HCT116 (cell line): Measurements from ENCODE around the gene DCAF5. TPM values are rescaled to one million over a fixed set of nuclear protein-coding genes. Genes with fewer than 3 reads are reported as not detected.

ENCODE experiments used
- ATAC-seq: fragments of 200-7000 bp; cut with Tn5 transposase; 2 replicates; pipeline ENCODE4 v1.9.1; 2020; ENCODE audit warnings: mild to moderate bottlenecking, moderate library complexity
- BruUV-seq: library from RNA; stranded (reverse); fragments of 400-500 nt; replicated peaks from 2 replicates; lab custom pipeline; 2021; lab: Mats Ljungman, UMichigan
- CTCF ChIA-PET: fragments of 300-600 bp; sonication (Branson Sonifier 250); formaldehyde crosslinking; loops from one replicate; lab custom pipeline; 2021; ENCODE audit warnings: antibody characterized with exemption; lab: Charles Lee
- POLR2A ChIA-PET: fragments of 300-600, 350-600 bp; sonication (Branson Sonifier 250); formaldehyde crosslinking; loops from one replicate; lab custom pipeline; 2021; ENCODE audit warnings: antibody characterized with exemption; lab: Charles Lee
- RAD21 ChIA-PET, 2 experiments: fragments of 300-600 bp; sonication (Branson Sonifier 250); formaldehyde crosslinking; loops; one replicate each; lab custom pipeline; 2023; ENCODE audit warnings: low total read pairs in 2 of 2; ENCODE audit not compliant: uncharacterized antibody in 2 of 2, unreplicated experiment in 2 of 2, low non-redundant PET in 1 of 2; lab: Charles Lee
- DNase-seq: peaks from one replicate; pipeline ENCODE4 v3.0.0-alpha.2; 2010; ENCODE audit warnings: low read depth, low spot score
- H2AFZ ChIP-seq: fragments of 200-600 bp; shearing (Covaris generic), sonication (generic); 2 replicates; pipeline ENCODE4 v1.6.1; 2017; ENCODE audit warnings: low read depth, mixed run types, mixed read lengths, antibody characterized with exemption, low read length; ENCODE audit not compliant: poor library complexity, severe bottlenecking
- H3K27ac ChIP-seq: 2 replicates; pipeline ENCODE4 v1.5.1; 2012; ENCODE audit warnings: low read depth, low read length
- H3K27me3 ChIP-seq: fragments of 200-600 bp; sonication (generic); 2 replicates; pipeline ENCODE4 v1.6.1; 2016; ENCODE audit warnings: mixed run types, low read length, mixed read lengths; ENCODE audit not compliant: insufficient read depth
- H3K36me3 ChIP-seq, 2 experiments: fragments of 200-500 bp in 1 of 2; fragments of 200-600 bp in 1 of 2; sonication (Bioruptor generic) in 1 of 2; sonication (generic) in 1 of 2; 2 replicates each; pipeline versions ENCODE4 v1.5.1 to v1.6.1; 2014 to 2016; ENCODE audit warnings: low read length in 2 of 2, inconsistent platforms in 1 of 2, mixed read lengths in 1 of 2, mixed run types in 1 of 2; ENCODE audit not compliant: insufficient read depth in 2 of 2, control insufficient read depth in 1 of 2
- H3K4me1 ChIP-seq, 2 experiments: fragments of 200-600 bp in 1 of 2; sonication (generic) in 1 of 2; 2 replicates each; pipeline versions ENCODE4 v1.5.1 to v1.6.1; 2012 to 2017; ENCODE audit warnings: low read length in 2 of 2, inconsistent platforms in 1 of 2, mild to moderate bottlenecking in 1 of 2, mixed read lengths in 1 of 2, mixed run types in 1 of 2, moderate library complexity in 1 of 2; ENCODE audit not compliant: insufficient read depth in 2 of 2, control insufficient read depth in 1 of 2
- H3K4me2 ChIP-seq: fragments of 200-600 bp; sonication (generic); 2 replicates; pipeline ENCODE4 v1.6.1; 2017; ENCODE audit warnings: mixed run types, low read length, mixed read lengths
- H3K4me3 ChIP-seq, 2 experiments: fragments of 200-600 bp in 1 of 2; sonication (generic) in 1 of 2; replicated peaks in 1 of 2; 2 replicates each; pipeline ENCODE4 v1.5.1; 2011 to 2016; ENCODE audit warnings: low read length in 2 of 2, control low read depth in 1 of 2, low read depth in 1 of 2, mild to moderate bottlenecking in 1 of 2, mixed read lengths in 1 of 2, mixed run types in 1 of 2
- H3K79me2 ChIP-seq: fragments of 200-600 bp; sonication (generic); 2 replicates; pipeline ENCODE4 v1.6.1; 2017; ENCODE audit warnings: mild to moderate bottlenecking, mixed run types, low read length, moderate library complexity, mixed read lengths; ENCODE audit not compliant: insufficient read depth
- H3K9ac ChIP-seq: fragments of 200-600 bp; sonication (generic); 2 replicates; pipeline ENCODE4 v1.6.1; 2016; ENCODE audit warnings: low read length, mixed read lengths
- H3K9me2 ChIP-seq: fragments of 200-600 bp; sonication (generic), shearing (Covaris generic); 2 replicates; pipeline ENCODE4 v1.6.1; 2017; ENCODE audit warnings: mixed run types, mild to moderate bottlenecking, moderate library complexity; ENCODE audit not compliant: insufficient read depth
- H3K9me3 ChIP-seq, 2 experiments: fragments of 200-500 bp in 1 of 2; fragments of 200-600 bp in 1 of 2; sonication (Bioruptor generic) in 1 of 2; sonication (generic) in 1 of 2; 2 replicates each; pipeline ENCODE4 v1.6.1; 2014 to 2017; ENCODE audit warnings: low read length in 2 of 2, mixed read lengths in 2 of 2, inconsistent platforms in 1 of 2, low read depth in 1 of 2, mild to moderate bottlenecking in 1 of 2, mixed run types in 1 of 2, moderate library complexity in 1 of 2; ENCODE audit not compliant: control insufficient read depth in 1 of 2, insufficient read depth in 1 of 2
- H4K20me1 ChIP-seq: fragments of 200-600 bp; sonication (generic), shearing (Covaris generic); 2 replicates; pipeline ENCODE4 v1.6.1; 2017; ENCODE audit warnings: mixed run types, mild to moderate bottlenecking, moderate library complexity; ENCODE audit not compliant: insufficient read depth
- CBX3 ChIP-seq: IDR thresholded peaks from 2 replicates; pipeline ENCODE4 v1.6.1; 2012; ENCODE audit warnings: low read depth
- CEBPB ChIP-seq: IDR thresholded peaks from 2 replicates; pipeline ENCODE4 v1.6.1; 2012; ENCODE audit warnings: low read depth
- EGR1 ChIP-seq: IDR thresholded peaks from 2 replicates; pipeline ENCODE4 v1.6.1; 2012; ENCODE audit warnings: low read depth
- EZH2 ChIP-seq: fragments of 200-600 bp; sonication (generic); IDR thresholded peaks from 2 replicates; pipeline ENCODE4 v1.6.1; 2017; ENCODE audit warnings: antibody characterized with exemption, mixed run types
- EZH2phosphoT487 ChIP-seq: fragments of 200-600 bp; IDR thresholded peaks from 2 replicates; pipeline ENCODE4 v1.6.1; 2018; ENCODE audit warnings: antibody characterized with exemption, borderline replicate concordance
- POLR2A ChIP-seq: IDR thresholded peaks from 2 replicates; pipeline ENCODE4 v1.7.0; 2011; ENCODE audit warnings: borderline replicate concordance; ENCODE audit not compliant: insufficient read depth, insufficient read length; ENCODE audit errors: extremely low read depth
- POLR2AphosphoS5 ChIP-seq: IDR thresholded peaks from 2 replicates; pipeline ENCODE4 v1.6.1; 2011; ENCODE audit warnings: mild to moderate bottlenecking, low read depth, low read length, moderate library complexity
- SRF ChIP-seq: IDR thresholded peaks from 2 replicates; pipeline ENCODE4 v1.6.1; 2012; ENCODE audit warnings: low read depth
- TCF7L2 ChIP-seq: IDR thresholded peaks from 2 replicates; pipeline ENCODE4 v1.7.0; 2011; ENCODE audit warnings: borderline replicate concordance, inconsistent platforms; ENCODE audit not compliant: insufficient read depth, insufficient read length; ENCODE audit errors: extremely low read depth
- ZFX ChIP-seq: fragments of 450-650 bp; IDR thresholded peaks from 2 replicates; pipeline ENCODE4 v1.6.1; 2017
- intact Hi-C: fragments of 100-400 bp; cut with micrococcal nuclease; formaldehyde crosslinking; loops from 2 replicates; pipeline ENCODE4 v1.10.0; 2022
- total RNA-seq: library from RNA; stranded (reverse); gene quantifications from one replicate; pipeline ENCODE4 v1.2.1, GENCODE V29; 2021; ENCODE audit not compliant: unreplicated experiment
- TF ChIP-seq, protein P1 (sequence below), 3 experiments: fragments of 200-600 bp in 1 of 3; sonication (generic) in 1 of 3; IDR thresholded peaks in 2 of 3; conservative IDR thresholded peaks in 1 of 3; 2 replicates each; pipeline ENCODE4 v1.5.1; 2012 to 2017; ENCODE audit warnings: low read depth in 2 of 3, low read length in 2 of 3, antibody characterized with exemption in 1 of 3, borderline replicate concordance in 1 of 3, control low read depth in 1 of 3, mild to moderate bottlenecking in 1 of 3, mixed read lengths in 1 of 3, mixed run types in 1 of 3, moderate library complexity in 1 of 3; ENCODE audit not compliant: insufficient read depth in 1 of 3
- TF ChIP-seq, protein P2 (sequence below): IDR thresholded peaks from 2 replicates; pipeline ENCODE4 v1.6.1; 2012; ENCODE audit warnings: low read depth

Gene DCAF5
- total RNA-seq, 1 experiment from 2014 or later: 27.1 TPM

DNA sequence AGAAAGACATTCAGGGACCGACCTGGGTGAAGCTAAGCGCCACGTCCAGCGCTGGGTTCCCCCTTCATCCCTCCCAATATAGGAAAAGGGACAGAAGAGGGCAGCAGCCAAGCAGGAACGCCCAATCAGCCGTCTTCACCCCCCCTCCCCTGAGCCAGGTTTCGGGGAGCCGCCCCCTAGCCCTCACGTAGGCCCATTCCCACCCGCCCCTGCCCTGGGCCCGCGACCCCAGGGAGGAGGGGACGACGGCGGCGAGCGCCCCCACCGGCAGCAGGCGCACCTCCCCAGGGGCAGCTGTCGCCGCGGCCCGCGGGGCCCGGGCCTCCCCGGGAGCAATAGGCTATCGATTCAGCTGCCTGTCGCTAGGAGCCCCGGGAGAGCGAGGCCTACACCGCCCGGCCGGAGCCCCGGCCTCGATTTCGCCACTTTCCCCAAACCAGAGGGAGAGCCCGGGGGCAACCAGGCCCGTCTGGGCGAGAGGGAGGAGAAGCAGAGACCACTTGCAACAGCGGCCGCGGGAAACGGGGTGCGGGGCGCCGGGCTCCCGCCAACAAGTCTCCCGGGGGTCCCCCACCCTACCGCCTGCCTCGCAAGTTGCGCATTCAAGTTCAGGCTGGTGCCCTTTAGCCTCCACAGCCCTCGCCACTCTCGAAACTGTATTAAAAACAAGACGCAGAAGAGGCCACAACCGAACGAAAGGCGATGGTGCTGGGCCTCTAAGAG, 1.3 kb downstream of the DCAF5 start (continued):
- TF ChIP-seq, protein P1, sequence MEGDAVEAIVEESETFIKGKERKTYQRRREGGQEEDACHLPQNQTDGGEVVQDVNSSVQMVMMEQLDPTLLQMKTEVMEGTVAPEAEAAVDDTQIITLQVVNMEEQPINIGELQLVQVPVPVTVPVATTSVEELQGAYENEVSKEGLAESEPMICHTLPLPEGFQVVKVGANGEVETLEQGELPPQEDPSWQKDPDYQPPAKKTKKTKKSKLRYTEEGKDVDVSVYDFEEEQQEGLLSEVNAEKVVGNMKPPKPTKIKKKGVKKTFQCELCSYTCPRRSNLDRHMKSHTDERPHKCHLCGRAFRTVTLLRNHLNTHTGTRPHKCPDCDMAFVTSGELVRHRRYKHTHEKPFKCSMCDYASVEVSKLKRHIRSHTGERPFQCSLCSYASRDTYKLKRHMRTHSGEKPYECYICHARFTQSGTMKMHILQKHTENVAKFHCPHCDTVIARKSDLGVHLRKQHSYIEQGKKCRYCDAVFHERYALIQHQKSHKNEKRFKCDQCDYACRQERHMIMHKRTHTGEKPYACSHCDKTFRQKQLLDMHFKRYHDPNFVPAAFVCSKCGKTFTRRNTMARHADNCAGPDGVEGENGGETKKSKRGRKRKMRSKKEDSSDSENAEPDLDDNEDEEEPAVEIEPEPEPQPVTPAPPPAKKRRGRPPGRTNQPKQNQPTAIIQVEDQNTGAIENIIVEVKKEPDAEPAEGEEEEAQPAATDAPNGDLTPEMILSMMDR (IDR thresholded peaks at IDR 0.05 in 2 of 3, conservative IDR thresholded peaks at IDR 0.05 in 1 of 3; ENCODE audit: borderline replicate concordance in 1 of 3, insufficient read depth in 1 of 3, low read depth in 2 of 3, low read length in 2 of 3): peak; percentile 27 to 47 (median 32); a peak in 4 of 6 replicates

DNA sequence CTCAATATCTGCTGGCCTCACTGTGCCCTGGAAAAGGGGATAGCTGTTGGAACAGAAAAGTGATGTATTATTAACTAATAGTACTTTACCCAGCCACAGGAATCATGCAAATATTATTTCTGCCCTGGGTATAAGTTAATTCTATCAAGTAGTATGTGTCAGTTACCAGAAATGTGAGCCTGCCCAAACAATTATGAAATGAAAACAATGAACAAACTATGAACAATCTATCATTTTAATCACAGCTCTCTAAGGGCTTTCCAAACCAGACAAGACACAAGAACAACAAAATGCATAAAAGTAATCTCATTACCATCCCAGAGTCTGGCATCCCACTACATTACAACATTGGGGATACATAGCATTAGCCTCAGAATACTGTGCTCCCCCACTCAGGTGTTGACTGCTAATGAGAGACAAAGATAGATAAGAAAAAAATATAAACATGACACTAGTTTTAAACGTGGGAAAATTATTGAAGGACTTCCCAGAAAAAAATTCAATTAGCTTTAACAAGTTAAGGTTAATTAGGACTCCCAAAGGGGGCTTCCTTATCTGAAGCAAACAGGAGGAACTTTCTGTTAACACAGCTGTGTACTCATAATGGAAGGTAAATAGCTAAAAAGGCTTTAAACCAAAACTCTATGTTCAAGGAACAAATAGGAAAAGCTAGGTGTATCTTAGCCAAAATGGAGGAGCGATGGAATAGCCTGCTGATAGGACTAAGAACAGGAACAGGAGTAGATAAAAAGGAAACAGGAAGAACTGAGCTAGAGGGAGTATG, 3.3 kb downstream of the DCAF5 start:
- H3K9ac ChIP-seq: no peak overlapping the region

More for the DNA sequence above, 3.3 kb downstream of the DCAF5 start:
- ChIA-PET RAD21 (no interaction called here), CTCF (interaction anchor here (1.2 to 2.9 kb wide), 2 partner anchors 15 to 20 kb away, joined by 3 to 18 read pairs; no protein-coding TSS in a partner anchor), POLR2A (no interaction called here)
- Histone ChIP-seq H3K4me3 (no peak overlapping the region), H3K9me3 (no peaks in the 10 kb centered on the region), H3K79me2 (peaks cover 55% of the 10 kb centered on the region), H2AFZ (no peak overlapping the region), H3K27me3 (no peaks in the 10 kb centered on the region), H3K27ac (no peak overlapping the region), H4K20me1 (no peaks in the 10 kb centered on the region), H3K9me2 (no peaks in the 10 kb centered on the region), H3K4me1 (peaks cover 15 to 21% of the 10 kb centered on the region in 2 experiments), H3K4me2 (no peak overlapping the region), H3K36me3 (0 out of 4 replicates have a peak, but pooled peaks cover 3 to 6% of the 10 kb centered on the region in 2 experiments)
- intact Hi-C loops: no loop called here
- BruUV-seq: no TSS peak
- DNase-seq: no peak
- ATAC-seq: no peak
- TF ChIP-seq POLR2AphosphoS5: no peak
- TF ChIP-seq ZFX: no peak
- no peak for TF ChIP-seq EZH2phosphoT487
- no peak for TF ChIP-seq TCF7L2
- TF ChIP-seq SRF: no peak
- TF ChIP-seq, protein P2, sequence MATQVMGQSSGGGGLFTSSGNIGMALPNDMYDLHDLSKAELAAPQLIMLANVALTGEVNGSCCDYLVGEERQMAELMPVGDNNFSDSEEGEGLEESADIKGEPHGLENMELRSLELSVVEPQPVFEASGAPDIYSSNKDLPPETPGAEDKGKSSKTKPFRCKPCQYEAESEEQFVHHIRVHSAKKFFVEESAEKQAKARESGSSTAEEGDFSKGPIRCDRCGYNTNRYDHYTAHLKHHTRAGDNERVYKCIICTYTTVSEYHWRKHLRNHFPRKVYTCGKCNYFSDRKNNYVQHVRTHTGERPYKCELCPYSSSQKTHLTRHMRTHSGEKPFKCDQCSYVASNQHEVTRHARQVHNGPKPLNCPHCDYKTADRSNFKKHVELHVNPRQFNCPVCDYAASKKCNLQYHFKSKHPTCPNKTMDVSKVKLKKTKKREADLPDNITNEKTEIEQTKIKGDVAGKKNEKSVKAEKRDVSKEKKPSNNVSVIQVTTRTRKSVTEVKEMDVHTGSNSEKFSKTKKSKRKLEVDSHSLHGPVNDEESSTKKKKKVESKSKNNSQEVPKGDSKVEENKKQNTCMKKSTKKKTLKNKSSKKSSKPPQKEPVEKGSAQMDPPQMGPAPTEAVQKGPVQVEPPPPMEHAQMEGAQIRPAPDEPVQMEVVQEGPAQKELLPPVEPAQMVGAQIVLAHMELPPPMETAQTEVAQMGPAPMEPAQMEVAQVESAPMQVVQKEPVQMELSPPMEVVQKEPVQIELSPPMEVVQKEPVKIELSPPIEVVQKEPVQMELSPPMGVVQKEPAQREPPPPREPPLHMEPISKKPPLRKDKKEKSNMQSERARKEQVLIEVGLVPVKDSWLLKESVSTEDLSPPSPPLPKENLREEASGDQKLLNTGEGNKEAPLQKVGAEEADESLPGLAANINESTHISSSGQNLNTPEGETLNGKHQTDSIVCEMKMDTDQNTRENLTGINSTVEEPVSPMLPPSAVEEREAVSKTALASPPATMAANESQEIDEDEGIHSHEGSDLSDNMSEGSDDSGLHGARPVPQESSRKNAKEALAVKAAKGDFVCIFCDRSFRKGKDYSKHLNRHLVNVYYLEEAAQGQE: no peak
- no peak for TF ChIP-seq POLR2A
- TF ChIP-seq CBX3: no peak
- TF ChIP-seq EGR1: no peak
- no peak for TF ChIP-seq EZH2
- no peak for TF ChIP-seq CEBPB
